ENCODE measurements around the gene CLPTM1L.
"Not testable (repeated sequence)": the region's sequence is repeated elsewhere in the genome, so short reads cannot be mapped to it uniquely, and the experiment has no call there.

The CLPTM1L gene

GRCh38 chr5:1380910-1381309 lies 36.0 kb upstream of the CLPTM1L start:
- no peak for DNase-seq

- peak; percentile 51 to 77 (median 57) for DNase-seq
Measured at GRCh38 chr5:1380011-1380817, 35.3 kb upstream of the CLPTM1L start.

GRCh38 chr5:1378866-1379659 lies 34.2 kb upstream of the CLPTM1L start:
- no peak for DNase-seq

GRCh38 chr5:1378096-1378495 lies 33.2 kb upstream of the CLPTM1L start:
- no peak for DNase-seq

- DNase-seq, result no peak
Measured at GRCh38 chr5:1376981-1377380, 32.1 kb upstream of the CLPTM1L start.

- DNase-seq, result no peak
Measured at GRCh38 chr5:1375871-1376810, 31.2 kb upstream of the CLPTM1L start.

- no peak for DNase-seq
Measured at GRCh38 chr5:1374679-1375055, 29.8 kb upstream of the CLPTM1L start.

GRCh38 chr5:1374030-1374678 lies 29.3 kb upstream of the CLPTM1L start:
- DNase-seq, result no peak

GRCh38 chr5:1371972-1372342 lies 27.1 kb upstream of the CLPTM1L start:
- not testable (repeated sequence) for DNase-seq

- DNase-seq, result no peak
Measured at GRCh38 chr5:1371218-1371971, 26.5 kb upstream of the CLPTM1L start.

GRCh38 chr5:1370006-1370405 lies 25.1 kb upstream of the CLPTM1L start:
- DNase-seq, result no peak

GRCh38 chr5:1368756-1369155 lies 23.9 kb upstream of the CLPTM1L start:
- DNase-seq, result no peak

GRCh38 chr5:1368236-1368635 lies 23.3 kb upstream of the CLPTM1L start:
- no peak for DNase-seq

GRCh38 chr5:1367149-1367548 lies 22.2 kb upstream of the CLPTM1L start:
- no peak for DNase-seq

GRCh38 chr5:1366514-1366913 lies 21.6 kb upstream of the CLPTM1L start:
- no peak for DNase-seq

GRCh38 chr5:1364211-1364610 lies 19.3 kb upstream of the CLPTM1L start:
- DNase-seq, result no peak

GRCh38 chr5:1363581-1363980 lies 18.7 kb upstream of the CLPTM1L start:
- no peak for DNase-seq

GRCh38 chr5:1363160-1363559 lies 18.3 kb upstream of the CLPTM1L start:
- DNase-seq, result no peak

GRCh38 chr5:1362242-1363015 lies 17.5 kb upstream of the CLPTM1L start:
- no peak for DNase-seq

GRCh38 chr5:1360861-1361260 lies 16.0 kb upstream of the CLPTM1L start:
- no peak for DNase-seq

- not testable (repeated sequence) for DNase-seq
Measured at GRCh38 chr5:1360367-1360766, 15.5 kb upstream of the CLPTM1L start.

All from suppressor macrophage treated with lipopolysaccharide for 1 hour (primary cell).